GM23248 (cell line): ENCODE data around the gene ID1. TPM values are rescaled to one million over a fixed set of nuclear protein-coding genes. Genes with fewer than 3 reads are reported as not detected.
"Not testable (repeated sequence)": the region's sequence is repeated elsewhere in the genome, so short reads cannot be mapped to it uniquely, and the experiment has no call there.

Source experiments
- DNase-seq: peaks from one replicate; pipeline ENCODE4 v3.0.0-alpha.2; 2015
- H2AFZ ChIP-seq: fragments of 200-600 bp; sonication (generic); 2 replicates; pipeline ENCODE4 v1.6.1; 2016; ENCODE audit warnings: antibody characterized with exemption
- H3F3A ChIP-seq: fragments of 200-600 bp; sonication (generic); 2 replicates; pipeline ENCODE4 v1.6.1; 2016; ENCODE audit warnings: mild to moderate bottlenecking, antibody characterized with exemption, mixed run types; ENCODE audit not compliant: insufficient read depth
- H3K27ac ChIP-seq: fragments of 200-600 bp; sonication (generic); 2 replicates; pipeline ENCODE4 v1.5.1; 2016; ENCODE audit warnings: mild to moderate bottlenecking
- H3K27me3 ChIP-seq: fragments of 200-600 bp; sonication (generic); replicated peaks from 2 replicates; pipeline ENCODE4 v1.6.1; 2016; ENCODE audit warnings: mild to moderate bottlenecking; ENCODE audit not compliant: insufficient read depth
- H3K36me3 ChIP-seq: fragments of 200-600 bp; sonication (generic); 2 replicates; pipeline ENCODE4 v1.6.1; 2016; ENCODE audit warnings: low read depth, mild to moderate bottlenecking
- H3K4me1 ChIP-seq: fragments of 200-600 bp; sonication (generic); 2 replicates; pipeline ENCODE4 v1.6.1; 2016; ENCODE audit warnings: mild to moderate bottlenecking; ENCODE audit not compliant: insufficient read depth
- H3K4me2 ChIP-seq: fragments of 200-600 bp; sonication (generic); one replicate; pipeline ENCODE4 v1.6.1; 2016; ENCODE audit warnings: mild to moderate bottlenecking; ENCODE audit not compliant: unreplicated experiment
- H3K4me3 ChIP-seq: fragments of 200-600 bp; sonication (generic); 2 replicates; pipeline ENCODE4 v1.5.1; 2016; ENCODE audit warnings: mild to moderate bottlenecking
- H3K79me2 ChIP-seq: fragments of 200-600 bp; sonication (generic); 2 replicates; pipeline ENCODE4 v1.6.1; 2016; ENCODE audit warnings: mild to moderate bottlenecking; ENCODE audit not compliant: insufficient read depth
- H3K9ac ChIP-seq: fragments of 200-600 bp; sonication (generic); 2 replicates; pipeline ENCODE4 v1.6.1; 2016; ENCODE audit warnings: mild to moderate bottlenecking
- H3K9me2 ChIP-seq: fragments of 200-600 bp; sonication (generic); 2 replicates; pipeline ENCODE4 v1.6.1; 2016; ENCODE audit warnings: mixed run types, mild to moderate bottlenecking, moderate library complexity; ENCODE audit not compliant: insufficient read depth
- H3K9me3 ChIP-seq: fragments of 200-600 bp; sonication (generic); one replicate; pipeline ENCODE4 v1.6.1; 2017; ENCODE audit warnings: low read depth
- H4K20me1 ChIP-seq: fragments of 200-600 bp; sonication (generic); 2 replicates; pipeline ENCODE4 v1.6.0; 2016; ENCODE audit not compliant: insufficient read depth
- EZH2 ChIP-seq: fragments of 200-600 bp; sonication (generic); IDR thresholded peaks from 2 replicates; pipeline ENCODE4 v1.6.1; 2018; ENCODE audit warnings: antibody characterized with exemption, mild to moderate bottlenecking; ENCODE audit not compliant: insufficient read depth, poor library complexity, severe bottlenecking
- EZH2phosphoT487 ChIP-seq: fragments of 200-600 bp; sonication (generic); IDR thresholded peaks from 2 replicates; pipeline ENCODE4 v1.6.1; 2018; ENCODE audit warnings: antibody characterized with exemption, moderate library complexity, mild to moderate bottlenecking, low read depth; ENCODE audit not compliant: insufficient read depth
- WGBS, 2 experiments: methylation state at CpG; one replicate each; pipeline ENCODE4 v1.1.6; 2015 to 2017; ENCODE audit warnings: low lambda C conversion rate in 2 of 2, low coverage in 1 of 2; ENCODE audit errors: missing lambda C conversion rate in 2 of 2; 5-methylcytosine and 5-hydroxymethylcytosine counted together
- in situ Hi-C: fragments of 300-500 bp; cut with MboI; formaldehyde crosslinking; loops from 2 replicates; pipeline ENCODE4 v1.15.0; 2020
- polyA plus RNA-seq: library from polyadenylated mRNA; unstranded; fragments of >200 nt; fragmentation: Nextera tagmentation; extraction: Ambion mirVana; gene quantifications from 2 replicates; pipeline ENCODE4 v1.2.1, GENCODE V29; 2016
- total RNA-seq: library from RNA; depleted of rRNA; stranded (reverse); fragments of >200 nt; shearing (Covaris generic); gene quantifications from 2 replicates; pipeline ENCODE4 v1.2.3, GENCODE V29; 2014

ID1 gene
- total and polyA plus RNA-seq, 2 experiments from 2014 or later: 248 to 780 TPM

GRCh38 chr20:31605902-31606803 lies 1.1 kb downstream of the ID1 start:
- Histone ChIP-seq H3K4me1 (peaks cover 42% of the 10 kb centered on the region), H3K27me3 (no peaks in the 10 kb centered on the region), H3K9ac (peak overlapping the region; percentile 100), H3K9me3 (no peaks in the 10 kb centered on the region), H3F3A (peaks cover 69% of the 10 kb centered on the region), H3K36me3 (peaks cover 4% of the 10 kb centered on the region; the same call in 1 of the 2 replicates), H4K20me1 (no peaks in the 10 kb centered on the region), H3K9me2 (no peaks in the 10 kb centered on the region), H3K27ac (peak overlapping the region; percentile 100), H2AFZ (no peak overlapping the region), H3K79me2 (peaks cover 23% of the 10 kb centered on the region), H3K4me3 (peak overlapping the region; percentile 98), H3K4me2 (peak overlapping the region; percentile 98)
- WGBS, 2 experiments: 0 to 1% methylated on average over 35 to 39 of the region's 39 CpGs
- TF ChIP-seq EZH2phosphoT487 (peak; percentile 81; the same call in 1 of the 2 replicates), EZH2 (no peak)
- in situ Hi-C loops: no loop called here
- DNase-seq: peak; percentile 60

- WGBS, 2 experiments: 3% methylated on average over 8 of the region's 8 CpGs
- Histone ChIP-seq H4K20me1 (no peaks in the 10 kb centered on the region), H3K9me2 (no peaks in the 10 kb centered on the region), H3K27ac (peak overlapping the region; percentile 100), H2AFZ (no peak overlapping the region), H3K36me3 (peaks cover 4% of the 10 kb centered on the region; the same call in 1 of the 2 replicates), H3K4me1 (peaks cover 40% of the 10 kb centered on the region), H3K4me2 (peak overlapping the region; percentile 98), H3K4me3 (peak overlapping the region; percentile 98), H3K27me3 (no peaks in the 10 kb centered on the region), H3K9me3 (no peaks in the 10 kb centered on the region), H3K9ac (peak overlapping the region; percentile 100), H3K79me2 (peaks cover 23% of the 10 kb centered on the region), H3F3A (peaks cover 69% of the 10 kb centered on the region)
- peak; percentile 95 for DNase-seq
- no peak for TF ChIP-seq EZH2phosphoT487
- TF ChIP-seq EZH2: no peak
- in situ Hi-C loops: no loop called here
Observed at GRCh38 chr20:31606804-31607639, 1.9 kb downstream of the ID1 start.

- no peak overlapping the region for H2AFZ ChIP-seq
- H4K20me1 ChIP-seq: no peaks in the 10 kb centered on the region
- TF ChIP-seq EZH2: no peak
- no peak for TF ChIP-seq EZH2phosphoT487
- peak overlapping the region; percentile 98 for H3K4me2 ChIP-seq
- peak overlapping the region; percentile 98 for H3K4me3 ChIP-seq
- 12 to 13% methylated on average over 9 of the region's 9 CpGs for WGBS, 2 experiments
- peaks cover 62% of the 10 kb centered on the region for H3F3A ChIP-seq
- no peaks in the 10 kb centered on the region for H3K9me2 ChIP-seq
- in situ Hi-C loops: no loop called here
- DNase-seq: peak; percentile 78
- H3K9ac ChIP-seq: peak overlapping the region; percentile 100
- H3K79me2 ChIP-seq: peaks cover 23% of the 10 kb centered on the region
- H3K36me3 ChIP-seq: peaks cover 4% of the 10 kb centered on the region; the same call in 1 of the 2 replicates
- H3K27ac ChIP-seq: peak overlapping the region; percentile 100
- H3K27me3 ChIP-seq: no peaks in the 10 kb centered on the region
- H3K4me1 ChIP-seq: peaks cover 33% of the 10 kb centered on the region
- H3K9me3 ChIP-seq: no peaks in the 10 kb centered on the region
Observed at GRCh38 chr20:31607640-31608250, 2.7 kb downstream of the ID1 start.

- H3K27ac ChIP-seq: peak overlapping the region; percentile 100
- H3K4me1 ChIP-seq: peaks cover 28% of the 10 kb centered on the region
- 2% methylated on average over 40 to 45 of the region's 45 CpGs for WGBS, 2 experiments
- peaks cover 56% of the 10 kb centered on the region for H3F3A ChIP-seq
- in situ Hi-C loops: no loop called here
- peak overlapping the region; percentile 98 for H3K4me3 ChIP-seq
- peak overlapping the region; percentile 100 for H3K9ac ChIP-seq
- no peaks in the 10 kb centered on the region for H3K27me3 ChIP-seq
- no peak overlapping the region for H2AFZ ChIP-seq
- H3K36me3 ChIP-seq: peaks cover 4% of the 10 kb centered on the region; the same call in 1 of the 2 replicates
- TF ChIP-seq EZH2 (no peak), EZH2phosphoT487 (no peak)
- peaks cover 23% of the 10 kb centered on the region for H3K79me2 ChIP-seq
- DNase-seq: peak; percentile 90
- H3K9me2 ChIP-seq: no peaks in the 10 kb centered on the region
- H3K4me2 ChIP-seq: peak overlapping the region; percentile 98
- H3K9me3 ChIP-seq: no peaks in the 10 kb centered on the region
- no peaks in the 10 kb centered on the region for H4K20me1 ChIP-seq
Observed at GRCh38 chr20:31608251-31608945, 3.3 kb downstream of the ID1 start.

- not testable (repeated sequence) for H3K9ac ChIP-seq, H3K4me3 ChIP-seq, H3K27ac ChIP-seq, H4K20me1 ChIP-seq, H3K36me3 ChIP-seq, H3K27me3 ChIP-seq, H3K9me3 ChIP-seq, H2AFZ ChIP-seq, H3K4me2 ChIP-seq, H3K9me2 ChIP-seq, DNase-seq, H3K79me2 ChIP-seq
- WGBS, 2 experiments: 75 to 82% methylated on average over 11 to 12 of the region's 12 CpGs
- peaks cover 22% of the 10 kb centered on the region for H3K4me1 ChIP-seq
- peaks cover 33% of the 10 kb centered on the region for H3F3A ChIP-seq
- in situ Hi-C loops: loop anchor here (5.0 kb wide), 1 partner anchor 45 kb away; no protein-coding TSS in a partner anchor
Observed at GRCh38 chr20:31612271-31612640, 7.2 kb downstream of the ID1 start.
